Measurements from ENCODE around the gene KRTAP19-8. TPM values are rescaled to one million over a fixed set of nuclear protein-coding genes. Genes with fewer than 3 reads are reported as not detected.

The KRTAP19-8 gene
- not detected for total RNA-seq
- long read RNA-seq = 0 reads

- Histone ChIP-seq H3K4me1 (no peaks in the 10 kb centered on the region), H3K27ac (no peak within 1 kb of the TSS), H3K9me3 (no peaks in the 10 kb centered on the region), H3K27me3 (no peaks in the 10 kb centered on the region), H3K4me3 (no peak within 1 kb of the TSS), H3K36me3 (no peaks in the 10 kb centered on the region)
- ATAC-seq (no peak), DNase-seq (no peak)
- intact Hi-C loops (cut with DNase I) = no loop called here
- 9% methylated on average over 2 of the region's 2 CpGs for WGBS (ENCODE audit: insufficient coverage, low coverage, low lambda C conversion rate, missing lambda C conversion rate)
- TF ChIP-seq POLR2A (IDR thresholded peaks at IDR 0.05) (no peak), CTCF (IDR thresholded peaks at IDR 0.05) (no peak)
These were observed at the start of gene KRTAP19-8 for GRCh38 chr21:31038376-31038775. Gene KRTAP19-8 (minus strand): TSS chr21:31038476. CDS start chr21:31038443, 33 bp downstream.

GRCh38 chr21:31087639-31088473, 49.6 kb upstream of the KRTAP19-8 start:
- WGBS (ENCODE audit: insufficient coverage, low coverage, low lambda C conversion rate, missing lambda C conversion rate) = 54% methylated on average over 16 of the region's 34 CpGs
- Histone ChIP-seq H3K4me1 (no peaks in the 10 kb centered on the region), H3K9me3 (no peaks in the 10 kb centered on the region), H3K36me3 (no peaks in the 10 kb centered on the region), H3K27ac (no peak overlapping the region), H3K4me3 (no peak overlapping the region), H3K27me3 (no peaks in the 10 kb centered on the region)
- ATAC-seq = no peak
- TF ChIP-seq POLR2A (IDR thresholded peaks at IDR 0.05) (no peak), CTCF (IDR thresholded peaks at IDR 0.05) (no peak)
- intact Hi-C loops (cut with DNase I) = loop anchor here (10.0 kb wide), 1 partner anchor 743 kb away; the partner anchor contains the start of gene KRTAP23-1 (in 2 of the 2)
- DNase-seq = no peak

GRCh38 chr21:31084689-31085088, 46.4 kb upstream of the KRTAP19-8 start:
- intact Hi-C loops (cut with DNase I) = loop anchor here (10.0 kb wide), 1 partner anchor 740 kb away; the partner anchor contains the start of gene KRTAP23-1 (in 2 of the 2)
- WGBS (ENCODE audit: insufficient coverage, low coverage, low lambda C conversion rate, missing lambda C conversion rate) = 31% methylated on average over 6 of the region's 6 CpGs
- peak in 2 of 4 donors; percentile 29 to 54 for ATAC-seq

GRCh38 chr21:31078796-31079195, 40.5 kb upstream of the KRTAP19-8 start:
- no peak for DNase-seq
- WGBS (ENCODE audit: insufficient coverage, low coverage, low lambda C conversion rate, missing lambda C conversion rate) = 20% methylated on average over 4 of the region's 4 CpGs
- H3K9me3 ChIP-seq = no peaks in the 10 kb centered on the region
- no peak overlapping the region for H3K4me3 ChIP-seq
- H3K27ac ChIP-seq = no peak overlapping the region
- no peaks in the 10 kb centered on the region for H3K36me3 ChIP-seq
- H3K4me1 ChIP-seq = no peaks in the 10 kb centered on the region
- intact Hi-C loops (cut with DNase I) = no loop called here
- TF ChIP-seq POLR2A (IDR thresholded peaks at IDR 0.05) (no peak), CTCF (IDR thresholded peaks at IDR 0.05) (no peak)
- no peak for ATAC-seq
- no peaks in the 10 kb centered on the region for H3K27me3 ChIP-seq

More at GRCh38 chr21:31084689-31085088, 46.4 kb upstream of the KRTAP19-8 start:
- no peak for TF ChIP-seq CTCF (IDR thresholded peaks at IDR 0.05)
- TF ChIP-seq POLR2A (IDR thresholded peaks at IDR 0.05) = no peak
- Histone ChIP-seq H3K4me3 (no peak overlapping the region), H3K4me1 (no peaks in the 10 kb centered on the region), H3K9me3 (no peaks in the 10 kb centered on the region), H3K27ac (no peak overlapping the region), H3K36me3 (no peaks in the 10 kb centered on the region), H3K27me3 (no peaks in the 10 kb centered on the region)
- DNase-seq = no peak
